ENCODE data around the gene SPAG16.

DNA sequence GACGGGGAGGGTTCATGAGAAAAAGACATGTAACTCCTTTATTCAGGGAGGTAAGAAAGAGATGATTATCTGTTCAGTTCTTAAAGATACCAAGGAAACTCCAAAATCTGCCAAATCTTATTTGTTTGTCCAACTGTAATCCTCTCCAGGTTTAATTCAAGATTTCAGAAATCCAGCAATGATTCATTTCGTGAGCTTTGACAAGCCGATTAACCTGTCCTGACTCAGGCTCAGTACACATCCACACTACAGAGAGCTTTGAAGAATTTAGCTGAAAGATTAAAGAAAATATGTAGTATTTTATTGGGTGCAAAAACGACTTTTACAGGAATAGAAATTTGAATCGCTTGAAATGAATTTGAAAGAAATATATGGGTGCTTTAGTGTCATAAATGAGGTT is 1.1 kb downstream of the SPAG16 start:
- TF ChIP-seq, protein P1, sequence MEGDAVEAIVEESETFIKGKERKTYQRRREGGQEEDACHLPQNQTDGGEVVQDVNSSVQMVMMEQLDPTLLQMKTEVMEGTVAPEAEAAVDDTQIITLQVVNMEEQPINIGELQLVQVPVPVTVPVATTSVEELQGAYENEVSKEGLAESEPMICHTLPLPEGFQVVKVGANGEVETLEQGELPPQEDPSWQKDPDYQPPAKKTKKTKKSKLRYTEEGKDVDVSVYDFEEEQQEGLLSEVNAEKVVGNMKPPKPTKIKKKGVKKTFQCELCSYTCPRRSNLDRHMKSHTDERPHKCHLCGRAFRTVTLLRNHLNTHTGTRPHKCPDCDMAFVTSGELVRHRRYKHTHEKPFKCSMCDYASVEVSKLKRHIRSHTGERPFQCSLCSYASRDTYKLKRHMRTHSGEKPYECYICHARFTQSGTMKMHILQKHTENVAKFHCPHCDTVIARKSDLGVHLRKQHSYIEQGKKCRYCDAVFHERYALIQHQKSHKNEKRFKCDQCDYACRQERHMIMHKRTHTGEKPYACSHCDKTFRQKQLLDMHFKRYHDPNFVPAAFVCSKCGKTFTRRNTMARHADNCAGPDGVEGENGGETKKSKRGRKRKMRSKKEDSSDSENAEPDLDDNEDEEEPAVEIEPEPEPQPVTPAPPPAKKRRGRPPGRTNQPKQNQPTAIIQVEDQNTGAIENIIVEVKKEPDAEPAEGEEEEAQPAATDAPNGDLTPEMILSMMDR (IDR thresholded peaks at IDR 0.05), result no peak
- TF ChIP-seq MAFK (IDR thresholded peaks at IDR 0.05; ENCODE audit: partially characterized antibody), result no peak
- no peak for TF ChIP-seq POLR2A (IDR thresholded peaks at IDR 0.05; ENCODE audit: low read length)
- no peak for TF ChIP-seq JUN (IDR thresholded peaks at IDR 0.05)
- TF ChIP-seq POLR2AphosphoS2 (conservative IDR thresholded peaks at IDR 0.05; ENCODE audit: low read length), result no peak
- TF ChIP-seq KDM1A (IDR thresholded peaks at IDR 0.05; ENCODE audit: low read depth), result no peak
- no peak for TF ChIP-seq CBX2 (IDR thresholded peaks at IDR 0.05; ENCODE audit: borderline replicate concordance, low read depth)
- no peak for TF ChIP-seq EHF (CRISPR knock-in tag; IDR thresholded peaks at IDR 0.05)
- TF ChIP-seq, protein P2, sequence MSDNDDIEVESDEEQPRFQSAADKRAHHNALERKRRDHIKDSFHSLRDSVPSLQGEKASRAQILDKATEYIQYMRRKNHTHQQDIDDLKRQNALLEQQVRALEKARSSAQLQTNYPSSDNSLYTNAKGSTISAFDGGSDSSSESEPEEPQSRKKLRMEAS (IDR thresholded peaks at IDR 0.05), result no peak
- TF ChIP-seq ZC3H11A (IDR thresholded peaks at IDR 0.05), result no peak
- TF ChIP-seq FOSL2 (IDR thresholded peaks at IDR 0.05), result no peak
- no peak for TF ChIP-seq FOSL2 (CRISPR knock-in tag; IDR thresholded peaks at IDR 0.05)

Measured in A549 (cell line).